NCI-H774 (cell line): ENCODE measurements around the gene ABLIM2.

Experiments used
- DNase-seq: peaks from one replicate; lab custom pipeline; 2025; lab: John Stamatoyannopoulos, UW

ABLIM2 gene

DNA sequence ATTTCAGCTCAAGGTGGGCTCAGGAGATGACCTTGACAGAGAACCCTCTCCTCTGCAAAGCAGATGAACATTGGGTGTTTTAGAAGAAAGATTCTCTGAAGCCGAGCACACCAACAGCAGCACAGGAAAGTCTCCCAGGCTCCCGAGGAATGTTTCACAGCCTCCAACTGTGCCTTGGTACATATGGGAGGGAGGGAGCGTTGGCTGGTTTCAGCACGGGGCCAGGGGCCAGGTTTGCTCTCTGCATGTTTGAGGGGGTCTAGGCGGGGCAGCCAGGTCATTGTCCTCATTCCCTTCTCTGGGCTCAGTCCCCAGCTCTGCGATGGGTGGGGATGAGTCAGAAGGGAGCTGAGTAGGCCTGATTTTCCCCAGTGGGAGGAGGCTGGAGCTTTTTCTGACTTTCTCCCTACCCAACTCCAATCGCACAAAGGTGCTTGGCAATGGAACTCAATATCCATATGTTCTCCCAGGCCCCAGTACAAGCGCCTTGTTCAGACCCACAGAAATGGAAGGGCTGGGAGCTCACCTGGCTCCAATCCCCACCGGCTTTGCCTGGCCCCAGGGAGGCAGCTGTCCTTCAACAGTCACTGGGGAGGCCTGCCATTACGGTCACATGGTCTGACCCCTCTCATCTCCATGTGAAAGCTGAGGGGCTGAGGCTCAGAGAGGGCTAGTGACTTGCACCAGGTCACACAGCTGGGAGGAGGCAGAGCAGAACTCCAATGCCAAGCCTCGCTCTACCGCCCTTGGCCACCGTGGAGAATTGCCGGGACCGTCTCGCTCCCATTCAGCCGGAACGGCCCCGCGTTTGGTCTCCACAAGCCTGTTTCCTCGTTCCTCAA lies 110.6 kb downstream of the ABLIM2 start:
- DNase-seq: no peak

DNA sequence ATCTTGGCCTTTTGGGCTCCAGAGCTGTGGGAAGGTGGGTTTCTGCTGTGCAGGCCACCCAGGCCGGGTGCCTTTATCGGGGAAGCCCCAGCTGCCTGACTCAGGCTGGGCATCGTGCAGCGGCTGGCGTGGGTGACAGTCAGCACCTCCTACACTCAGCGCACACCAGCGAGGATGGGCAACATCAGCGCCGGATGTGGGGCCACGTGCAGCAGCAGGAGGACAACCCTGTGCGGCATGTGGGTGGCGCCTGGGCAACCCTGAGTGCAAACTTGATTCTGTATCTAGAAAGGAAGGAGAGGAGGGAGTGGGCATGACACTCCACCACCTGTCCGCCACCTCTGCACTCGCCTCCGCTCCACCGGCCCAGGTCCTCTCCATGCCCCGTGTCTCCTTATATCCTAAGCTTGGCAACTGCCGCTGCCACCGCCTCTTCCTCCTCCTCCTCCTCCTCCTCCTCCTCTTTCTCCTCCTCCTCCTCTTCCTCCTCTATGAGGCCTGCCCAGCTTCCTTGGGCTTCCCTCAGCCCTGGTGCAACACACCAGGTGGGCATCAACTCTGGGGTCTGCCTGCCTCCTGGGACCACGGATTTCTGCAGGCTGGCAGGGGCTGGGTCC lies 111.6 kb downstream of the ABLIM2 start:
- no peak for DNase-seq

GRCh38 chr4:8045909-8046308 lies 112.7 kb downstream of the ABLIM2 start:
- peak; percentile 75 for DNase-seq

DNA sequence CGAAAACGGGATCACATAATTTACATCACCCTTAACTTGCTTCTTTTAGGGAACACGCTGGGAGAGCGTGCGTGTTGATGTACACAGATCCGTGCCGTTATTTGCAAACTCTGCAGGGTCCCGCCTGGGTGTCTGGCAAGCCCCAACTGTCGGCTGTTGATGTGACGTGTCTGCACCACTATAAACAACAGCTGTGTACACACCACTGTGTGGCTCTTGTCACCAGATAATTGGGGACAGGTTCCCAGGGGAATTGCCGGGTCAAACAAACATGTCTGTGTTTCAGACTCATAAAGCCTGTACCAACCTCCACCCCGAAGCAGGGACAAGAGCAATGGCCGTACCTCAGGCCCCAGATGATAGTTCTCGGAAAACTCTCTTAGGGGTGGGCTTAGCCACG lies 113.9 kb downstream of the ABLIM2 start:
- peak; percentile 96 for DNase-seq

GRCh38 chr4:8044244-8044643 lies 114.4 kb downstream of the ABLIM2 start:
- DNase-seq: no peak

GRCh38 chr4:8043596-8043995 lies 115.0 kb downstream of the ABLIM2 start:
- no peak for DNase-seq

- no peak for DNase-seq
These were observed 116.7 kb downstream of the ABLIM2 start for GRCh38 chr4:8041868-8042267.

GRCh38 chr4:8041172-8041571 lies 117.4 kb downstream of the ABLIM2 start:
- no peak for DNase-seq

DNA sequence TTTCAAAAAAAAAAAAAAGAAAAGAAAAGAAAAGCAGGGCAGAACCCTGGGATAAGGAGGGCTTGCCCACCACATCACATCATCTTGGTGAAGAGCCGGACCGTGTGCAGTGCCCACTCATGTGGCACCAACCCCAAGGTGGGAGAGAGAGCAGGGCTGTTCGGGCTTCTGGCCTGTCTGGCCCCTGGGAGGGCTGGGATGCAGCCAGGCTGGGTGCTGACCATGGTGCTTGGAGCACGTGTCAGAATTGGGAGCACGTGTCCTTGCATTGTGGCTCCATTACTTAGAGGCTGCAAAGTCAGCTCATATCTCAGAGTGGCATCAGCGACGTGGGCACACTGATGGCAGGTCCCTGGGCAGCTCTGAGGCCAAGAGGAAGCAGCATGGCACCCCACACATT lies 118.0 kb downstream of the ABLIM2 start:
- DNase-seq: no peak

DNA sequence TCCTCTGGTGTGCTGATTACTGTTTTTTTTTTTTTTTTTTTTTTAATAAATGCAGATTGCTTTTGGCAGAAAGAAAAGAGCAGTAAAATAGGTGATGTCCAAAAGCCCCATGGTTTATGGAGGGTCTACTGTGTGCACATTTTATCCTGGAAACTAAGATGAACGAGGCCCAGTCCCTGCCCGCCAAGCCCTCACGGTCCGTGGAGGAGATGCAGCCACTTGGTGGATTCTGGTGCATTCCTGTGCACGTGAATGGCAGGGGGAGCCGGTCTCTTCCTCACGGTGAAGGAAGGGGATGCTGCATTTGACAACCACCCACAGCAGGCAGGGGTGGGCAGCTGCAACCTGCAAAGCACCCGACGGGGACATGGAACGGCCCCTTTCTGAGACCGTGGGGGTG lies 118.8 kb downstream of the ABLIM2 start:
- DNase-seq: no peak

GRCh38 chr4:8039290-8039689 lies 119.3 kb downstream of the ABLIM2 start:
- peak; percentile 80 for DNase-seq

- peak; percentile 85 for DNase-seq
These were observed 119.8 kb downstream of the ABLIM2 start for GRCh38 chr4:8038719-8039251.

- no peak for DNase-seq
These were observed 120.5 kb downstream of the ABLIM2 start for GRCh38 chr4:8038083-8038482.

- no peak for DNase-seq
These were observed 121.4 kb downstream of the ABLIM2 start for GRCh38 chr4:8037150-8037769.

GRCh38 chr4:8035371-8035780 lies 123.2 kb downstream of the ABLIM2 start:
- DNase-seq: no peak

DNA sequence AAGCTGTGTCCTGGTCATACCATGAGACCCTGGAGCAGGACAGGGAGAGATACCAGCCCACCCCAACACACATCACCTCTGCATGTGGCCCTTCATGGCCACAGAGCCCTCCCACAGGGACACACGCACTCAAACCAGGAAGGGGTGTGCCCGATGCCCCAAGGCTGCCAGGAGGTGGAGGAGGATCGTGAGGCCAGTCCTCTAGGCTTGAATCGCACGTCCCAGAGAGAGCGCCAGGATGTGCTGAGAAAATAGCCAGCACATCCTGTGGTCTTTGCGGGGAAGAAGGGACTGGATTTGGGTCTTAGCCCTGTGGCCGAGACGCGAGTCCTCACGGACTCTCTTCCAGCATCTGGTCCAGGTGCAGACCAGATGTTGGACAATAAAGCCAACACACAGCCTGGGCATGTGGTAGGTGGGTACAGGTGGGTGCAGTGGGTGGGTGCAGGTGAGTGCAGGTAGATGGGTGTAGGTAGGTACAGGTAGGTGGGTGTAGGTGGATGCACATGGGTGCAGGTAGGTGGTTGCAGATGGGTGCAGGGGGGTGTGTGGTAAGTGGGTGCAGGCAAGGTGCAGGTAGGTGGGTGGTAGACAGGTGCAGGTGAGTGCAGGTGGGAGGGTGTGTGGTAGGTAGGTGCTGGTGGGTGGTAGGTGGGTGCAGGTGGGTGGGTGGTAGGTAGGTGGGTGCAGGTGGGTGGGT lies 124.6 kb downstream of the ABLIM2 start:
- no peak for DNase-seq

DNA sequence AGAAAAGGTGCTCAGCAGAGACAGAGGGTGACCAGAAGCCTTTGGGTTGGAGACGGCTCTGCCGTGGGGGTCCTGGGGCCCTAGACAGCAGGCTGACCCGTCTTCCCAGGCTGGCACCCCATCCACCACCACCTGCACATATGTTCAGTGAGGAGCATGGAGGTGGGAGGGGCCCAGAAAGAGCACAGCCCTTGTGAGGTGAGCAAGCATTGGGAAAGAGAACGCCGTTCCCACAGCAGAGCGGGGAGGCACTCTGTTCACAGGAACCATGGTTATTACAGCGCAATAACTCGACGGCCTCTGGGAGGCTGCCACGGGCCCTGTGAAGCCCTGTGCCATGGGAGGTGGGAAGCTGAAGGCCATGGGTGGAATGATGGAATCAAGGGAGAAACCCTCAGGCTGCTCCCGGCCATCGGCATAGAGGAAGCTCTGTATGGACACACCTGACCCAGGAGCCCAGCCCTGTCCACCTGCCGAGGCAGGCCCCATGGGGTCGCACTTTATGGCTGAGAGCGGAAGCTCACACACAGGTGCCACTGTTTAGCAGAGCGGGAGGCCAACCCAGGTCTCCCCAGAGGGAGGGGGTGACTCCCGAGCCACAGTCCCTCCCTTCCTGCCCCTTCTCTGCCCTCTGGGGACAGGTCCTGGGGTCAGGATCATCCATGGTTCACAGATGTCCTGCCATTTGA lies 125.4 kb downstream of the ABLIM2 start:
- DNase-seq: no peak

DNA sequence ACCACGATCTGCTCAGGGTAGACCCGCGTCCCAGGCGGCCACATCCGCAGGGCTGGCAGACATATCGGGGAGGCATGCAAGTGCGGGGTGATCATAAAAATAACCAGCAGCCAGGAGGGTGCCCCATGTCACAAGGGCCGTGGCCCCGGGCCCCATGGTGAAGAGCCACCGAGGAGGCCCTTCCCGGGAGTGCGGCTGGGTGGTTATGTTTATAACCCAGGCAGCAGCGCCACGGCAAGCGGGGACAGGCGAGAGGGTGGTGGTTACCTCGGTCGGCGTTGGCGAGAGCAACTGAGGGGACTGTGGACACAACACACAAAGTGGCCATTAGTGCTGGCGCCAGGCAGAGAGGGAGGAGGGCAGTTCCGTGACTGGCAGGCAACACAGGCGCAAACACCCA lies 126.2 kb downstream of the ABLIM2 start:
- DNase-seq: no peak

DNA sequence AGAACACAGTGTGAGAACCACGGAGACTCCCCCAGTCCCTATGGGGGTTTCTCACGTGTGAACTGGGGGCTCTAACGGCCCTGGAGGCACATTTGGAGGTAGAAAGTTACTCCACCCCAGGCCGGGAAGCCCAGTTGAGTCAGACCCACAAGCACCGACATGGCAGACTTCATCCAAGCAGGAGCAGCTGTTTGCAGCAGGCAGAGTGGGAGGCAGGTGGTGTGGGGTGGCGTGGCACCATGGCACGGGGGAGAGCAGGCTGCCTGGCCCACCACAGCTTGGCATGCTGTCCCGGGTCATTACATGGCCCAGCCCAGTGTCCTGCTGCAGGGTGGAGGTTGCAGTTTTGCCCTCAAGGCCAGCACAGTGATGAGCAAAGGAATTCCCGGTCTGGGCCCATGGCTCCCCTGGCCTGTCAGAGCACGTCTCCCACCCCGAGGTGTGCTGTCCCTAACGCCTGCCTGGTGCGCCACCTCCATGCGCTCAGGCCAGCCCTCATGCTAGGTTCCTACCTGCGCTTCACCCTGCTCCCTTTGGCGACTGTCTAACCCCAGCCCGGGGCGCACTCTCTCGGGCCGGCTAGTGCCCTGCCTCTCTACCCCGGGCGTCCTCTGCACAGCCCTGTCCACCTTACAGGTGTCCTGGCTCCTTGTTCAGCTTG lies 128.4 kb downstream of the ABLIM2 start:
- DNase-seq: no peak

DNA sequence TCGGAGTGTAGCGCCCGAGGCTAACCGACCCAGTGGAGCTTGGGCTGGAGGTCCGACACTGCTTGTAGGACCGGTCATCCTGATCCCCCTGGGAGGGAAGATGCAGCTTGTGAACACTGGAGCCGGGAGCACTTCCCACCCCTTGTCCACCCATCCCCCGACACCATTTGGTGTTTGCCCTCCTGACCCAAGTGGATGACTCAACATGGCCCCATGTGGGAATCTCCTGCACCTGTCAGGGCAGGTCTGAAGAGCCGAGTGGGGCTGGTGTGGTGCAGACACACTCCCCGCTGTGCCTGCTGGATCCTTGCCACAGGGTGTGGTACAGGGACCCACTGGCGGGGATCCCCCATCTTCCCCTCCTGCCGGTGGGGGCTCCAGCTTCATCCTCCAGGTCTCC lies 128.9 kb downstream of the ABLIM2 start:
- no peak for DNase-seq

- DNase-seq: no peak
These were observed 129.6 kb downstream of the ABLIM2 start for GRCh38 chr4:8028884-8029568.
